GOT3 (cell line): Measurements from ENCODE around the gene MAP4.
"Not testable (repeated sequence)": the region's sequence is repeated elsewhere in the genome, so short reads cannot be mapped to it uniquely, and the experiment has no call there.

Experiments used
- DNase-seq: peaks from one replicate; lab custom pipeline; 2025; ENCODE audit warnings: mixed read lengths; lab: John Stamatoyannopoulos, UW

The MAP4 gene

GRCh38 chr3:47897954-47898353 lies 118.3 kb downstream of the MAP4 start:
- DNase-seq = no peak

GRCh38 chr3:47896736-47897135 lies 119.5 kb downstream of the MAP4 start:
- no peak for DNase-seq

- DNase-seq = no peak
Observed at GRCh38 chr3:47895241-47895640, 121.0 kb downstream of the MAP4 start.

GRCh38 chr3:47892286-47893040 lies 123.8 kb downstream of the MAP4 start:
- DNase-seq = no peak

GRCh38 chr3:47891613-47892005 lies 124.6 kb downstream of the MAP4 start:
- DNase-seq = no peak

- no peak for DNase-seq
Observed at GRCh38 chr3:47890828-47891612, 125.2 kb downstream of the MAP4 start.

- DNase-seq = no peak
Observed at GRCh38 chr3:47890126-47890827, 125.9 kb downstream of the MAP4 start.

- DNase-seq = no peak
Observed at GRCh38 chr3:47888986-47889757, 127.0 kb downstream of the MAP4 start.

- DNase-seq = not testable (repeated sequence)
Observed at GRCh38 chr3:47887991-47888390, 128.2 kb downstream of the MAP4 start.

GRCh38 chr3:47885168-47885567 lies 131.0 kb downstream of the MAP4 start:
- DNase-seq = no peak

GRCh38 chr3:47884603-47885002 lies 131.6 kb downstream of the MAP4 start:
- DNase-seq = no peak

- DNase-seq = no peak
Observed at GRCh38 chr3:47882338-47882737, 133.9 kb downstream of the MAP4 start.

- DNase-seq = no peak
Observed at GRCh38 chr3:47877719-47878118, 138.5 kb downstream of the MAP4 start.

GRCh38 chr3:47877290-47877689 lies 138.9 kb downstream of the MAP4 start:
- no peak for DNase-seq

GRCh38 chr3:47874913-47875312 lies 141.3 kb downstream of the MAP4 start:
- no peak for DNase-seq

GRCh38 chr3:47874438-47874837 lies 141.8 kb downstream of the MAP4 start:
- DNase-seq = no peak

- no peak for DNase-seq
Observed at GRCh38 chr3:47872916-47873315, 143.3 kb downstream of the MAP4 start.

- DNase-seq = no peak
Observed at GRCh38 chr3:47871389-47871788, 144.8 kb downstream of the MAP4 start.

- DNase-seq = no peak
Observed at GRCh38 chr3:47870702-47871260, 145.4 kb downstream of the MAP4 start.

- DNase-seq = no peak
Observed at GRCh38 chr3:47870156-47870555, 146.1 kb downstream of the MAP4 start.

- DNase-seq = no peak
Observed at GRCh38 chr3:47868306-47868705, 147.9 kb downstream of the MAP4 start.
